ENCODE measurements around the gene FOSL1. TPM values are rescaled to one million over a fixed set of nuclear protein-coding genes. Genes with fewer than 3 reads are reported as not detected.

Gene FOSL1
- 1 to 10 TPM in 4 of 8 experiments, under 1 TPM in 4; 0.33 to 8.8 (median 1.0) TPM for total RNA-seq

- ATAC-seq (replicated peaks in 6 of 8) = peak; percentile 60 to 92 (median 88)
- in situ Hi-C loops (cut with MboI; ENCODE audit: low pct_unique_long_range_greater_than_20kb in 2 of 9, low sequenced_read_pairs in 9 of 9, unreplicated experiment in 9 of 9) = no loop called here
- Histone ChIP-seq H3K4me1 (replicated peaks in 1 of 2) (no peaks in the 10 kb centered on the region), H3K27ac (no peak within 1 kb of the TSS), H3K4me3 (peak within 1 kb of the TSS; percentile 10 to 34 (median 22))
- WGBS, 10 experiments = 0 to 35% (median 17%) methylated on average over 1 to 7 of the region's 80 CpGs; no CpG with 5 or more reads in 5 of the 10 experiments
Measured at GRCh38 chr11:65900125-65900898, at the start of gene FOSL1. TSS of gene FOSL1 (minus strand) at chr11:65900388. CDS start at chr11:65900339, 49 bp downstream.

- ATAC-seq (replicated peaks in 6 of 8) = no peak
- Histone ChIP-seq H3K4me1 (replicated peaks in 1 of 2) (peaks cover 7 to 12% of the 10 kb centered on the region in 2 donors), H3K27ac (no peak overlapping the region), H3K4me3 (no peak overlapping the region)
- WGBS, 10 experiments = 64 to 100% (median 78%) methylated on average over 2 to 5 of the region's 12 CpGs; no CpG with 5 or more reads in 5 of the 10 experiments
- in situ Hi-C loops (cut with MboI; ENCODE audit: low pct_unique_long_range_greater_than_20kb in 2 of 9, low sequenced_read_pairs in 9 of 9, unreplicated experiment in 9 of 9) = no loop called here
Measured at GRCh38 chr11:65947603-65948125, 47.5 kb upstream of the FOSL1 start.

- H3K27ac ChIP-seq = no peak overlapping the region
- ATAC-seq (replicated peaks in 6 of 8) = no peak
- in situ Hi-C loops (cut with MboI; ENCODE audit: low pct_unique_long_range_greater_than_20kb in 2 of 9, low sequenced_read_pairs in 9 of 9, unreplicated experiment in 9 of 9) = no loop called here
- H3K4me3 ChIP-seq = no peak overlapping the region
- WGBS, 10 experiments = 80 to 100% (median 90%) methylated on average over 1 to 2 of the region's 13 CpGs; no CpG with 5 or more reads in 6 of the 10 experiments
- peaks cover 7 to 12% of the 10 kb centered on the region in 2 donors for H3K4me1 ChIP-seq (replicated peaks in 1 of 2)
Measured at GRCh38 chr11:65947133-65947532, 46.9 kb upstream of the FOSL1 start.

- Histone ChIP-seq H3K4me3 (no peak overlapping the region), H3K4me1 (replicated peaks in 1 of 2) (peaks cover 7 to 12% of the 10 kb centered on the region in 2 donors), H3K27ac (no peak overlapping the region)
- no peak for ATAC-seq (replicated peaks in 6 of 8)
- WGBS, 10 experiments = 33 to 100% (median 87%) methylated on average over 1 to 2 of the region's 4 CpGs; no CpG with 5 or more reads in 6 of the 10 experiments
- in situ Hi-C loops (cut with MboI; ENCODE audit: low pct_unique_long_range_greater_than_20kb in 2 of 9, low sequenced_read_pairs in 9 of 9, unreplicated experiment in 9 of 9) = no loop called here
Measured at GRCh38 chr11:65946655-65947054, 46.5 kb upstream of the FOSL1 start.

GRCh38 chr11:65945941-65946558 lies 45.9 kb upstream of the FOSL1 start:
- Histone ChIP-seq H3K27ac (no peak overlapping the region), H3K4me1 (replicated peaks in 1 of 2) (peaks cover 7 to 12% of the 10 kb centered on the region in 2 donors), H3K4me3 (no peak overlapping the region)
- 60 to 100% (median 80%) methylated on average over 1 to 7 of the region's 11 CpGs; no CpG with 5 or more reads in 4 of the 10 experiments for WGBS, 10 experiments
- no peak for ATAC-seq (replicated peaks in 6 of 8)
- in situ Hi-C loops (cut with MboI; ENCODE audit: low pct_unique_long_range_greater_than_20kb in 2 of 9, low sequenced_read_pairs in 9 of 9, unreplicated experiment in 9 of 9) = no loop called here

- peak in 5 of 8 experiments; percentile 70 to 85 (median 75) for ATAC-seq (replicated peaks in 6 of 8)
- in situ Hi-C loops (cut with MboI; ENCODE audit: low pct_unique_long_range_greater_than_20kb in 2 of 9, low sequenced_read_pairs in 9 of 9, unreplicated experiment in 9 of 9) = no loop called here
- Histone ChIP-seq H3K4me3 (no peak within 1 kb of the TSS), H3K27ac (no peak within 1 kb of the TSS), H3K4me1 (replicated peaks in 1 of 2) (peaks cover 7 to 12% of the 10 kb centered on the region in 2 donors)
- WGBS, 10 experiments = 40 to 100% (median 60%) methylated on average over 1 to 9 of the region's 13 CpGs; no CpG with 5 or more reads in 7 of the 10 experiments
Measured at GRCh38 chr11:65945430-65945911, 45.3 kb upstream of the FOSL1 start, which contains the start of gene TSGA10IP. TSS of gene TSGA10IP (plus strand) at chr11:65945480. CDS start at chr11:65945676, 196 bp downstream.

- WGBS, 10 experiments = 80 to 100% (median 82%) methylated on average over 1 to 5 of the region's 8 CpGs; no CpG with 5 or more reads in 2 of the 10 experiments
- peaks cover 7 to 12% of the 10 kb centered on the region in 2 donors for H3K4me1 ChIP-seq (replicated peaks in 1 of 2)
- in situ Hi-C loops (cut with MboI; ENCODE audit: low pct_unique_long_range_greater_than_20kb in 2 of 9, low sequenced_read_pairs in 9 of 9, unreplicated experiment in 9 of 9) = no loop called here
- H3K27ac ChIP-seq = no peak overlapping the region
- no peak overlapping the region for H3K4me3 ChIP-seq
- no peak for ATAC-seq (replicated peaks in 6 of 8)
Measured at GRCh38 chr11:65944767-65945166, 44.6 kb upstream of the FOSL1 start.

GRCh38 chr11:65944191-65944590 lies 44.0 kb upstream of the FOSL1 start:
- H3K27ac ChIP-seq = no peak overlapping the region
- in situ Hi-C loops (cut with MboI; ENCODE audit: low pct_unique_long_range_greater_than_20kb in 2 of 9, low sequenced_read_pairs in 9 of 9, unreplicated experiment in 9 of 9) = no loop called here
- no peak for ATAC-seq (replicated peaks in 6 of 8)
- H3K4me3 ChIP-seq = no peak overlapping the region
- 60 to 100% (median 94%) methylated on average over 1 to 7 of the region's 8 CpGs for WGBS, 10 experiments
- peaks cover 7 to 12% of the 10 kb centered on the region in 2 donors for H3K4me1 ChIP-seq (replicated peaks in 1 of 2)

- in situ Hi-C loops (cut with MboI; ENCODE audit: low pct_unique_long_range_greater_than_20kb in 2 of 9, low sequenced_read_pairs in 9 of 9, unreplicated experiment in 9 of 9) = no loop called here
- Histone ChIP-seq H3K4me3 (no peak overlapping the region), H3K27ac (no peak overlapping the region), H3K4me1 (replicated peaks in 1 of 2) (peaks cover 20 to 21% of the 10 kb centered on the region in 2 donors)
- 60 to 100% (median 85%) methylated on average over 1 to 5 of the region's 7 CpGs; no CpG with 5 or more reads in 3 of the 10 experiments for WGBS, 10 experiments
- no peak for ATAC-seq (replicated peaks in 6 of 8)
Measured at GRCh38 chr11:65942531-65942930, 42.3 kb upstream of the FOSL1 start.

GRCh38 chr11:65941720-65942310 lies 41.6 kb upstream of the FOSL1 start:
- in situ Hi-C loops (cut with MboI; ENCODE audit: low pct_unique_long_range_greater_than_20kb in 2 of 9, low sequenced_read_pairs in 9 of 9, unreplicated experiment in 9 of 9) = no loop called here
- no peak overlapping the region for H3K4me3 ChIP-seq
- no peak for ATAC-seq (replicated peaks in 6 of 8)
- peaks cover 22 to 24% of the 10 kb centered on the region in 2 donors for H3K4me1 ChIP-seq (replicated peaks in 1 of 2)
- H3K27ac ChIP-seq = no peak overlapping the region
- WGBS, 10 experiments = 41 to 100% (median 76%) methylated on average over 1 to 8 of the region's 9 CpGs

- Histone ChIP-seq H3K27ac (peak overlapping the region; percentile 26 to 48), H3K4me3 (no peak overlapping the region), H3K4me1 (replicated peaks in 1 of 2) (peaks cover 10 to 16% of the 10 kb centered on the region in 2 donors)
- in situ Hi-C loops (cut with MboI; ENCODE audit: low pct_unique_long_range_greater_than_20kb in 2 of 9, low sequenced_read_pairs in 9 of 9, unreplicated experiment in 9 of 9) = no loop called here
- 0 to 67% (median 45%) methylated on average over 1 to 4 of the region's 4 CpGs; no CpG with 5 or more reads in 1 of the 10 experiments for WGBS, 10 experiments
- ATAC-seq (replicated peaks in 6 of 8) = peak in 5 of 8 experiments; percentile 78 to 86 (median 80)
Measured at GRCh38 chr11:65937766-65938165, 37.6 kb upstream of the FOSL1 start.

- 51 to 100% (median 87%) methylated on average over 2 to 4 of the region's 4 CpGs for WGBS, 10 experiments
- in situ Hi-C loops (cut with MboI; ENCODE audit: low pct_unique_long_range_greater_than_20kb in 2 of 9, low sequenced_read_pairs in 9 of 9, unreplicated experiment in 9 of 9) = no loop called here
- ATAC-seq (replicated peaks in 6 of 8) = no peak
- no peak overlapping the region for H3K4me3 ChIP-seq
- no peak overlapping the region for H3K27ac ChIP-seq
- peaks cover 10 to 16% of the 10 kb centered on the region in 2 donors for H3K4me1 ChIP-seq (replicated peaks in 1 of 2)
Measured at GRCh38 chr11:65934014-65934413, 33.8 kb upstream of the FOSL1 start.

Data from motor neuron (in vitro differentiated cells).